GM23338 (cell line): ENCODE results near the gene XPNPEP3. TPM values are rescaled to one million over a fixed set of nuclear protein-coding genes. Genes with fewer than 3 reads are reported as not detected.
"Not testable (repeated sequence)": the region's sequence is repeated elsewhere in the genome, so short reads cannot be mapped to it uniquely, and the experiment has no call there.

Experiments
- ATAC-seq: fragments of 200-7000 bp; cut with Tn5 transposase; 3 replicates; pipeline ENCODE4 v1.9.1; 2020
- DNase-seq: peaks from one replicate; pipeline ENCODE4 v3.0.0-alpha.2; 2015; ENCODE audit warnings: low spot score
- H2AFZ ChIP-seq: fragments of 200-600 bp; sonication (generic); 2 replicates; pipeline ENCODE4 v1.8.0; 2016; ENCODE audit warnings: antibody characterized with exemption, mild to moderate bottlenecking, moderate library complexity
- H3F3A ChIP-seq: fragments of 200-600 bp; sonication (generic); replicated peaks from 2 replicates; pipeline ENCODE4 v1.8.0; 2017; ENCODE audit warnings: antibody characterized with exemption, mixed run types, low read depth
- H3K27ac ChIP-seq: fragments of 200-600 bp; sonication (generic); 2 replicates; pipeline ENCODE4 v1.6.1; 2016; ENCODE audit warnings: low read depth
- H3K27me3 ChIP-seq: fragments of 200-600 bp; sonication (generic); 2 replicates; pipeline ENCODE4 v1.8.0; 2016; ENCODE audit warnings: mild to moderate bottlenecking, mixed run types, moderate library complexity; ENCODE audit not compliant: insufficient read depth
- H3K36me3 ChIP-seq: fragments of 200-600 bp; sonication (generic); 2 replicates; pipeline ENCODE4 v1.8.0; 2016; ENCODE audit warnings: mild to moderate bottlenecking; ENCODE audit not compliant: insufficient read depth
- H3K4me1 ChIP-seq: fragments of 200-600 bp; sonication (generic); 2 replicates; pipeline ENCODE4 v1.8.0; 2016; ENCODE audit warnings: mild to moderate bottlenecking, moderate library complexity; ENCODE audit not compliant: insufficient read depth
- H3K4me2 ChIP-seq: fragments of 200-600 bp; sonication (generic); 2 replicates; pipeline ENCODE4 v1.7.1; 2017; ENCODE audit warnings: mixed run types
- H3K4me3 ChIP-seq: fragments of 200-600 bp; sonication (generic); 2 replicates; pipeline ENCODE4 v1.6.1; 2016; ENCODE audit warnings: mixed run types
- H3K79me2 ChIP-seq: fragments of 200-600 bp; sonication (generic); replicated peaks from 2 replicates; pipeline ENCODE4 v1.8.0; 2017; ENCODE audit warnings: mild to moderate bottlenecking; ENCODE audit not compliant: insufficient read depth
- H3K9me2 ChIP-seq: fragments of 200-600 bp; sonication (generic); 2 replicates; pipeline ENCODE4 v1.8.0; 2017; ENCODE audit not compliant: insufficient read depth
- H4K20me1 ChIP-seq: fragments of 200-600 bp; sonication (generic); replicated peaks from 2 replicates; pipeline ENCODE4 v1.8.0; 2017; ENCODE audit warnings: mild to moderate bottlenecking; ENCODE audit not compliant: insufficient read depth
- H3K27ac Mint-ChIP-seq: 2 replicates; pipeline ENCODE4 v1.8.0; 2020; ENCODE audit warnings: inconsistent platforms, mild to moderate bottlenecking, moderate library complexity, mixed read lengths
- H3K27me3 Mint-ChIP-seq: 3 replicates; pipeline ENCODE4 v1.8.0; 2022; ENCODE audit warnings: low read depth, mild to moderate bottlenecking, moderate library complexity, mixed read lengths, inconsistent platforms; ENCODE audit not compliant: insufficient read depth, poor library complexity
- H3K36me3 Mint-ChIP-seq: 3 replicates; pipeline ENCODE4 v1.8.0; 2021; ENCODE audit warnings: low read depth, mild to moderate bottlenecking, inconsistent platforms, moderate library complexity, mixed read lengths
- H3K4me1 Mint-ChIP-seq: 3 replicates; pipeline ENCODE4 v1.8.0; 2020; ENCODE audit warnings: mild to moderate bottlenecking, inconsistent platforms, mixed read lengths
- H3K4me3 Mint-ChIP-seq: 3 replicates; pipeline ENCODE4 v1.8.0; 2021; ENCODE audit warnings: moderate library complexity, mild to moderate bottlenecking, inconsistent platforms, mixed read lengths
- H3K9me3 Mint-ChIP-seq: 3 replicates; pipeline ENCODE4 v1.8.0; 2020; ENCODE audit warnings: moderate library complexity, mild to moderate bottlenecking, inconsistent platforms, mixed read lengths
- CTCF ChIP-seq, 2 experiments: fragments of 200-600 bp in 1 of 2; sonication (generic) in 1 of 2; conservative IDR thresholded peaks; 2 replicates each; pipeline versions ENCODE4 v1.5.1 to v1.6.1; 2016 to 2017; ENCODE audit warnings: antibody characterized with exemption in 2 of 2, low read depth in 2 of 2, mild to moderate bottlenecking in 2 of 2, moderate library complexity in 1 of 2
- ETS1 ChIP-seq: IDR thresholded peaks from 2 replicates; pipeline ENCODE4 v1.6.1; 2016; ENCODE audit warnings: antibody characterized with exemption
- EZH2 ChIP-seq: fragments of 200-600 bp; sonication (generic); IDR thresholded peaks from one replicate; pipeline ENCODE4 v1.8.0; 2017; ENCODE audit warnings: antibody characterized with exemption, mild to moderate bottlenecking, low read depth; ENCODE audit not compliant: unreplicated experiment
- EZH2phosphoT487 ChIP-seq: fragments of 200-600 bp; sonication (generic); IDR thresholded peaks from one replicate; pipeline ENCODE4 v1.8.1; 2018; ENCODE audit warnings: antibody characterized with exemption; ENCODE audit not compliant: unreplicated experiment
- JUNB ChIP-seq: IDR thresholded peaks from one replicate; pipeline ENCODE4 v1.6.1; 2016; ENCODE audit warnings: antibody characterized with exemption; ENCODE audit not compliant: unreplicated experiment
- NANOG ChIP-seq: IDR thresholded peaks from 2 replicates; pipeline ENCODE4 v1.6.1; 2016; ENCODE audit warnings: antibody characterized with exemption, borderline replicate concordance
- POLR2AphosphoS5 ChIP-seq: IDR thresholded peaks from 2 replicates; pipeline ENCODE4 v1.6.1; 2016; ENCODE audit warnings: antibody characterized with exemption, low read depth
- REST ChIP-seq: IDR thresholded peaks from one replicate; pipeline ENCODE4 v1.6.1; 2018; ENCODE audit warnings: antibody characterized with exemption; ENCODE audit not compliant: unreplicated experiment
- STAT1 ChIP-seq: IDR thresholded peaks from one replicate; pipeline ENCODE4 v1.6.1; 2016; ENCODE audit warnings: antibody characterized with exemption; ENCODE audit not compliant: unreplicated experiment
- ZNF114 ChIP-seq: fragments of 250-450 bp; sonication (Bioruptor Pico); IDR thresholded peaks from 2 replicates; pipeline ENCODE4 v1.5.0; 2020; ENCODE audit warnings: mild to moderate bottlenecking, moderate library complexity
- ZNF331 ChIP-seq: fragments of 250-450 bp; sonication (Bioruptor Pico); IDR thresholded peaks from 2 replicates; pipeline ENCODE4 v1.5.0; 2020; ENCODE audit warnings: low read depth, mild to moderate bottlenecking, moderate library complexity
- polyA plus RNA-seq: library from polyadenylated mRNA; unstranded; fragments of >200 nt; fragmentation: Nextera tagmentation; extraction: Ambion mirVana; gene quantifications from 2 replicates; pipeline ENCODE4 v1.2.1, GENCODE V29; 2016
- total RNA-seq: library from RNA; depleted of rRNA; stranded (reverse); fragments of >200 nt; shearing (Covaris generic); gene quantifications from 2 replicates; pipeline ENCODE4 v1.2.3, GENCODE V29; 2014

The XPNPEP3 gene
- total and polyA plus RNA-seq, 2 experiments from 2014 or later = 11.6 to 19.5 TPM

- H3K4me1 Mint-ChIP-seq = peaks cover 14% of the 10 kb centered on the region
- DNase-seq = no peak
- H3K36me3 Mint-ChIP-seq = peaks cover 4% of the 10 kb centered on the region; the same call in 2 of the 3 replicates
- Histone ChIP-seq H2AFZ (no peak overlapping the region), H3K4me3 (no peak overlapping the region), H3F3A (no peaks in the 10 kb centered on the region), H3K4me2 (no peak overlapping the region), H3K27ac (no peak overlapping the region), H3K4me1 (peaks cover 4% of the 10 kb centered on the region; the same call in 1 of the 2 replicates), H3K27me3 (no peaks in the 10 kb centered on the region), H3K79me2 (peaks cover 32% of the 10 kb centered on the region), H4K20me1 (no peaks in the 10 kb centered on the region; the same call in none of the 2 replicates), H3K9me2 (no peaks in the 10 kb centered on the region), H3K36me3 (no peaks in the 10 kb centered on the region)
- TF ChIP-seq NANOG (no peak), CTCF (conservative IDR thresholded peaks at IDR 0.05; ENCODE audit: low read depth in 2 of 2) (no peak), JUNB (no peak), STAT1 (no peak), REST (no peak), ZNF331 (CRISPR knock-in tag) (no peak), ETS1 (no peak), EZH2 (no peak), ZNF114 (CRISPR knock-in tag) (no peak), POLR2AphosphoS5 (no peak), EZH2phosphoT487 (no peak)
- no peaks in the 10 kb centered on the region for H3K9me3 Mint-ChIP-seq
- no peak overlapping the region for H3K27ac Mint-ChIP-seq
- no peak for ATAC-seq
- H3K27me3 Mint-ChIP-seq = peaks cover 3% of the 10 kb centered on the region
- H3K4me3 Mint-ChIP-seq = no peak overlapping the region
These were observed 10.2 kb downstream of the XPNPEP3 start for GRCh38 chr22:40867109-40867508.

- H3K4me1 Mint-ChIP-seq, DNase-seq, H3K4me1 ChIP-seq, H3K9me2 ChIP-seq, H3F3A ChIP-seq, H3K4me3 ChIP-seq, H3K4me2 ChIP-seq, ATAC-seq, H4K20me1 ChIP-seq, H3K36me3 ChIP-seq, H3K27me3 Mint-ChIP-seq, H3K27ac ChIP-seq, H3K4me3 Mint-ChIP-seq, H3K36me3 Mint-ChIP-seq, H3K27me3 ChIP-seq, H2AFZ ChIP-seq, H3K9me3 Mint-ChIP-seq, H3K27ac Mint-ChIP-seq: not testable (repeated sequence)
- H3K79me2 ChIP-seq = peaks cover 20% of the 10 kb centered on the region
These were observed 11.4 kb downstream of the XPNPEP3 start for GRCh38 chr22:40868379-40868778.
